Type B pancreatic cell (in vitro differentiated cells): ENCODE results near the gene PHC1. TPM values are rescaled to one million over a fixed set of nuclear protein-coding genes. Genes with fewer than 3 reads are reported as not detected.

Source experiments
- DNase-seq: peaks from one replicate; pipeline ENCODE4 v3.0.0; 2021; ENCODE audit warnings: mixed read lengths; ENCODE audit not compliant: unreplicated experiment; ENCODE audit errors: extremely low spot score
- H3K27ac Mint-ChIP-seq: 2 replicates; pipeline ENCODE4 v1.8.0; 2021; ENCODE audit warnings: mild to moderate bottlenecking, mixed read lengths
- H3K27me3 Mint-ChIP-seq: 2 replicates; pipeline ENCODE4 v1.8.0; 2021; ENCODE audit warnings: mixed read lengths
- H3K36me3 Mint-ChIP-seq: 2 replicates; pipeline ENCODE4 v1.8.0; 2021; ENCODE audit warnings: mixed read lengths
- H3K4me1 Mint-ChIP-seq: one replicate; pipeline ENCODE4 v1.8.0; 2021; ENCODE audit warnings: mixed read lengths; ENCODE audit not compliant: unreplicated experiment
- H3K4me3 Mint-ChIP-seq: 2 replicates; pipeline ENCODE4 v1.8.0; 2021; ENCODE audit warnings: mild to moderate bottlenecking, mixed read lengths
- H3K9me3 Mint-ChIP-seq: 2 replicates; pipeline ENCODE4 v1.8.0; 2021; ENCODE audit warnings: mixed read lengths
- CTCF ChIP-seq: fragments of 200-600 bp; sonication (generic); conservative IDR thresholded peaks from 2 replicates; pipeline ENCODE4 v1.5.0; 2021; ENCODE audit warnings: antibody characterized with exemption, mild to moderate bottlenecking
- total RNA-seq: library from RNA; stranded (reverse); gene quantifications from 2 replicates; pipeline ENCODE4 v1.2.1, GENCODE V29; 2021; ENCODE audit warnings: low replicate concordance

PHC1 gene
- total RNA-seq, 1 donor from 2014 or later = 107 TPM

- Mint-ChIP-seq H3K27ac (no peak overlapping the region), H3K4me1 (no peaks in the 10 kb centered on the region)
- TF ChIP-seq CTCF = no peak
These were observed 45.9 kb downstream of the PHC1 start for GRCh38 chr12:8960176-8960575.

GRCh38 chr12:8968761-8969160, 54.5 kb downstream of the PHC1 start:
- peaks cover 14% of the 10 kb centered on the region for H3K36me3 Mint-ChIP-seq
- TF ChIP-seq CTCF = no peak
- DNase-seq = no peak
- peaks cover 7% of the 10 kb centered on the region for H3K9me3 Mint-ChIP-seq
- no peaks in the 10 kb centered on the region for H3K4me1 Mint-ChIP-seq
- no peaks in the 10 kb centered on the region for H3K27me3 Mint-ChIP-seq
- H3K4me3 Mint-ChIP-seq = no peak overlapping the region
- H3K27ac Mint-ChIP-seq = no peak overlapping the region

More at GRCh38 chr12:8960176-8960575, 45.9 kb downstream of the PHC1 start:
- Mint-ChIP-seq H3K36me3 (peaks cover 17% of the 10 kb centered on the region), H3K4me3 (no peak overlapping the region), H3K9me3 (no peaks in the 10 kb centered on the region), H3K27me3 (no peaks in the 10 kb centered on the region)
- no peak for DNase-seq

GRCh38 chr12:8969861-8970411, 55.6 kb downstream of the PHC1 start:
- no peak for TF ChIP-seq CTCF
- peaks cover 7% of the 10 kb centered on the region for H3K9me3 Mint-ChIP-seq
- no peak overlapping the region for H3K4me3 Mint-ChIP-seq
- DNase-seq = no peak
- H3K27me3 Mint-ChIP-seq = no peaks in the 10 kb centered on the region
- H3K36me3 Mint-ChIP-seq = peaks cover 8% of the 10 kb centered on the region
- H3K27ac Mint-ChIP-seq = no peak overlapping the region
- no peaks in the 10 kb centered on the region for H3K4me1 Mint-ChIP-seq

- Mint-ChIP-seq H3K4me3 (no peak overlapping the region), H3K27me3 (no peaks in the 10 kb centered on the region), H3K4me1 (no peaks in the 10 kb centered on the region), H3K36me3 (peaks cover 8% of the 10 kb centered on the region), H3K9me3 (peaks cover 7% of the 10 kb centered on the region), H3K27ac (no peak overlapping the region)
- DNase-seq = no peak
- no peak for TF ChIP-seq CTCF
These were observed 56.1 kb downstream of the PHC1 start for GRCh38 chr12:8970432-8970831.

- no peak overlapping the region for H3K27ac Mint-ChIP-seq
- H3K36me3 Mint-ChIP-seq = peaks cover 3% of the 10 kb centered on the region
- peaks cover 3% of the 10 kb centered on the region for H3K9me3 Mint-ChIP-seq
- no peak for DNase-seq
- no peaks in the 10 kb centered on the region for H3K27me3 Mint-ChIP-seq
- TF ChIP-seq CTCF = no peak
- H3K4me3 Mint-ChIP-seq = no peak overlapping the region
- H3K4me1 Mint-ChIP-seq = no peaks in the 10 kb centered on the region
These were observed 65.8 kb downstream of the PHC1 start for GRCh38 chr12:8980137-8980536.
